ENCODE data around the gene ACMSD.

- TF ChIP-seq CTCF (IDR thresholded peaks at IDR 0.05), result no peak
- TF ChIP-seq POLR2A (IDR thresholded peaks at IDR 0.05), result no peak
- TF ChIP-seq EP300 (IDR thresholded peaks at IDR 0.05), result no peak
Observed at GRCh38 chr2:134838143-134838620, at the start of gene ACMSD.

All from tibial nerve (tissue), 4 donors.